ENCODE measurements around the gene TRIM44. TPM values are rescaled to one million over a fixed set of nuclear protein-coding genes. Genes with fewer than 3 reads are reported as not detected.

TRIM44 gene
- total and polyA plus RNA-seq, 5 donors from 2014 or later = 9.4 to 32.8 (median 22.2) TPM

DNA sequence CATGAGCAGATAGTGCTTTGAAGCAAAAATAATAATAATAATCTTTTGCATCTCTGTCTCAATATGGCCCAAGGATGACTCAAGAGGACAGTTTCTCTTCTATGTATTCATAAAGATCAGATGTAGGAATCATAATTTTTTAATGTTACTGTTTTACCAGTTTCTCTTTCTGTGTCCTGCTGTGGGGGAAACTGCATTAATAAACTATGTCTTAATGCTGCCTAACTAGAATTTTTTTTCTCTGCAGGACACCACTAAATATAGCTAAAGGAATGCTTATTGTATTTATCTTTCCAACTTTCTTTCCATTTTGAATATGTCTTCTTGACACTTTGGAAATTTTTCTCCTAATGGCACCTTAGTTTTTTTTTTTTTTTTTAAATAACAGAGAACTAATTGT lies 37.8 kb upstream of the TRIM44 start:
- peaks cover 0 to 6% (median 0%) of the 10 kb centered on the region in 4 donors for H3K4me1 Mint-ChIP-seq

DNA sequence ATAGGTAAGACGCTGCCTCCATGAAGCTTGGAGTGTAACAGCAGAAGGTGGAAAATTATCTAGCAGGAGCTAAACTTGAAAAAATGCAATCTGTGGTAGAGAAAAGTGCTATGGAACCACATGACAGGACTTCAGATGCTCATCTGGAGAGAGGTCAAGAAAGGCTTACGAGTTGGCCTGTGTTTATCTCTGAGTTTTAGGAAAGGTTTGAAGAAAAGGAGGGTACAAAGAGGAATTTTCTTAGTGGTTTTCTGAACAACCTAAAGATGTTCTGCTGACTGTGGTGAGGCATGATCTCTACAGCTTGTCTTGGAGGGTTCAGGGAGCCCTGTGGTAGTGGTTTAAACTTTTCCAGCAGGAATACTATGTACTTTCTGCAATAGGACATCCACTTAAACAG lies 36.1 kb upstream of the TRIM44 start:
- no peaks in the 10 kb centered on the region for H3K4me1 Mint-ChIP-seq
- H3K4me3 Mint-ChIP-seq = no peak overlapping the region
- peaks cover 45% of the 10 kb centered on the region for H3K27me3 Mint-ChIP-seq
- H3K27ac Mint-ChIP-seq = no peak overlapping the region
- no peaks in the 10 kb centered on the region for H3K36me3 ChIP-seq (ENCODE audit: control insufficient read depth, insufficient read depth, low read length)
- no peak overlapping the region for H3K4me3 ChIP-seq (ENCODE audit: low read depth, low read length)
- H3K27me3 ChIP-seq (ENCODE audit: control insufficient read depth, insufficient read depth, low read length) = peaks cover 41% of the 10 kb centered on the region
- no peak for DNase-seq
- H3K27ac ChIP-seq (ENCODE audit: insufficient read depth, low read length, poor library complexity, severe bottlenecking) = no peak overlapping the region
- no peaks in the 10 kb centered on the region for H3K9me3 ChIP-seq (ENCODE audit: control insufficient read depth in 2 of 2, low read length in 2 of 2)
- no peak for ATAC-seq (ENCODE audit: low read depth in 2 of 2)
- H3K9me3 Mint-ChIP-seq = no peaks in the 10 kb centered on the region
- H3K36me3 Mint-ChIP-seq = no peaks in the 10 kb centered on the region
- no peaks in the 10 kb centered on the region for H3K4me1 ChIP-seq (ENCODE audit: control insufficient read depth, insufficient read depth, low read length, poor library complexity, severe bottlenecking)

More for the DNA sequence above, 37.8 kb upstream of the TRIM44 start:
- Mint-ChIP-seq H3K27ac (no peak overlapping the region), H3K36me3 (no peaks in the 10 kb centered on the region), H3K27me3 (peaks cover 54% of the 10 kb centered on the region), H3K4me3 (no peak overlapping the region), H3K9me3 (no peaks in the 10 kb centered on the region)
- Histone ChIP-seq H3K27me3 (ENCODE audit: control insufficient read depth, insufficient read depth, low read length) (peaks cover 41% of the 10 kb centered on the region), H3K4me1 (ENCODE audit: control insufficient read depth, insufficient read depth, low read length, poor library complexity, severe bottlenecking) (peaks cover 4% of the 10 kb centered on the region), H3K4me3 (ENCODE audit: low read depth, low read length) (no peak overlapping the region), H3K27ac (ENCODE audit: insufficient read depth, low read length, poor library complexity, severe bottlenecking) (no peak overlapping the region), H3K36me3 (ENCODE audit: control insufficient read depth, insufficient read depth, low read length) (no peaks in the 10 kb centered on the region), H3K9me3 (ENCODE audit: control insufficient read depth in 2 of 2, low read length in 2 of 2) (no peaks in the 10 kb centered on the region)
- DNase-seq (no peak), ATAC-seq (ENCODE audit: low read depth in 2 of 2) (no peak)

DNA sequence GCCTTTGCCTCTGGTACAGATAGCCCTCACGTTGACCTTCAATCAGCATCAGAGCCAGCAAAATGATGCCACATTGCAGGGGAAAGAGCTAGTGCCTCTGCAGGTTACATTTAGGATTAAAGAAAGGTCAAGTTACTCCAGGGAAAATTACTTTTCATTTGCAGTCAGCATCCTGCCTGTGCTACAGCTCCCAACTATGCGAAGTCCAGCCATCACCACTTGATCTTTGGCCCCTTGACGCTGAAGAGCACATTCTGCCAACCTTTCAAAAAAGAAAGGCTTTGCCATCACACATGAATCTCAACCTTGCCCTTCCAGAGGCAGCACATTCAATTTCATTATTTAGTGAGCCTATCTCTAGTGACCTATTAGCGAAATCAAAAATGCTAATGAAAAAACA lies 33.1 kb upstream of the TRIM44 start:
- Histone ChIP-seq H3K27ac (ENCODE audit: insufficient read depth, low read length, poor library complexity, severe bottlenecking) (no peak overlapping the region), H3K4me1 (ENCODE audit: control insufficient read depth, insufficient read depth, low read length, poor library complexity, severe bottlenecking) (no peaks in the 10 kb centered on the region), H3K4me3 (ENCODE audit: low read depth, low read length) (no peak overlapping the region), H3K27me3 (ENCODE audit: control insufficient read depth, insufficient read depth, low read length) (peaks cover 30% of the 10 kb centered on the region), H3K9me3 (ENCODE audit: control insufficient read depth in 2 of 2, low read length in 2 of 2) (no peaks in the 10 kb centered on the region), H3K36me3 (ENCODE audit: control insufficient read depth, insufficient read depth, low read length) (no peaks in the 10 kb centered on the region)
- H3K27ac Mint-ChIP-seq = no peak overlapping the region
- no peak for DNase-seq
- no peaks in the 10 kb centered on the region for H3K9me3 Mint-ChIP-seq
- no peaks in the 10 kb centered on the region for H3K36me3 Mint-ChIP-seq
- ATAC-seq (ENCODE audit: low read depth in 2 of 2) = no peak
- H3K4me3 Mint-ChIP-seq = no peak overlapping the region
- H3K4me1 Mint-ChIP-seq = no peaks in the 10 kb centered on the region
- H3K27me3 Mint-ChIP-seq = peaks cover 42% of the 10 kb centered on the region

DNA sequence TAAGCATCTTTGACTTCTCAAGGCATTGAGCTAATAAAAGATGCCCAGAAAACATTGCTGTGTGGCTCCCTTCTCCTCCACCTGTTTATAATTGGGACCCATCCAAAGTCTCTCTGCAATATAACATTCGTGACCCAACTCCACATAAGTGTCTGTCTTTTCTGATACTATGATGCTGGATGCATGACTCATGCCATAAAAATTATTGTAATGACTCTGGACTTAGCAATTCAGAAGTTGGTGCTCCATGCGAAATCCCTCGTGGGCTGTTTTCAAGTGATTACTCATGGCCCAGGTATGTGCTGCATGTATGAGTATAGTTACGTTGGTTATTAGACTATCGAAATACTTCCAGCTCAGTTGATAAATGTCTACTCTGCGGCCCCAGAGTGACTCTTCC lies 32.7 kb upstream of the TRIM44 start:
- H3K9me3 Mint-ChIP-seq = no peaks in the 10 kb centered on the region
- no peak overlapping the region for H3K27ac ChIP-seq (ENCODE audit: insufficient read depth, low read length, poor library complexity, severe bottlenecking)
- no peak overlapping the region for H3K4me3 ChIP-seq (ENCODE audit: low read depth, low read length)
- H3K4me3 Mint-ChIP-seq = no peak overlapping the region
- no peaks in the 10 kb centered on the region for H3K4me1 ChIP-seq (ENCODE audit: control insufficient read depth, insufficient read depth, low read length, poor library complexity, severe bottlenecking)
- peaks cover 39% of the 10 kb centered on the region for H3K27me3 Mint-ChIP-seq
- H3K36me3 ChIP-seq (ENCODE audit: control insufficient read depth, insufficient read depth, low read length) = no peaks in the 10 kb centered on the region
- no peaks in the 10 kb centered on the region for H3K4me1 Mint-ChIP-seq
- ATAC-seq (ENCODE audit: low read depth in 2 of 2) = no peak
- H3K9me3 ChIP-seq (ENCODE audit: control insufficient read depth in 2 of 2, low read length in 2 of 2) = no peaks in the 10 kb centered on the region
- DNase-seq = no peak
- H3K27me3 ChIP-seq (ENCODE audit: control insufficient read depth, insufficient read depth, low read length) = peaks cover 30% of the 10 kb centered on the region
- H3K36me3 Mint-ChIP-seq = no peaks in the 10 kb centered on the region
- H3K27ac Mint-ChIP-seq = no peak overlapping the region

DNA sequence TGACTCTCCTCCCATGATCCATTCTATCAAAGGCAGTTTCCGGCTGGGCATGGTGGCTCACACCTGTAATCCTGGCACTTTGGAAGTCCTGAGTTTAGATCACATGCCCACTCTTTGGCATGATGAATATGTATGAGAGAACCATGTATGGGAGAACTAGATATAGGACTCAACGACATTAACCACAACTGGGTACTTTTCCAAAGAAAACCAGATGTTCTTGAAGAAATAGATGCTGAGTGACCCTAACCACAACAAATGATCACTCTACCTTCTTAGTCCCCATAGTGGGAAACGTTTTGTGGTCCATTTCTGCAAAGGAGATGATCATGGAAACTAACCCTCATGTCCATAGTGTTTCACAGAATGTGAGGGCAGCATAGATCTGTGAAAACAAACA lies 30.7 kb upstream of the TRIM44 start:
- DNase-seq (no peak), ATAC-seq (ENCODE audit: low read depth in 2 of 2) (no peak)
- H3K4me1 ChIP-seq (ENCODE audit: control insufficient read depth, insufficient read depth, low read length, poor library complexity, severe bottlenecking) = no peaks in the 10 kb centered on the region
- no peak overlapping the region for H3K4me3 ChIP-seq (ENCODE audit: low read depth, low read length)
- H3K27ac ChIP-seq (ENCODE audit: insufficient read depth, low read length, poor library complexity, severe bottlenecking) = no peak overlapping the region
- no peaks in the 10 kb centered on the region for H3K9me3 ChIP-seq (ENCODE audit: control insufficient read depth in 2 of 2, low read length in 2 of 2)
- Mint-ChIP-seq H3K27ac (no peak overlapping the region), H3K36me3 (no peaks in the 10 kb centered on the region), H3K4me1 (no peaks in the 10 kb centered on the region), H3K4me3 (no peak overlapping the region), H3K9me3 (peaks cover 0 to 1% (median 0%) of the 10 kb centered on the region in 7 donors), H3K27me3 (peaks cover 38% of the 10 kb centered on the region)
- no peaks in the 10 kb centered on the region for H3K36me3 ChIP-seq (ENCODE audit: control insufficient read depth, insufficient read depth, low read length)
- H3K27me3 ChIP-seq (ENCODE audit: control insufficient read depth, insufficient read depth, low read length) = peaks cover 34% of the 10 kb centered on the region

DNA sequence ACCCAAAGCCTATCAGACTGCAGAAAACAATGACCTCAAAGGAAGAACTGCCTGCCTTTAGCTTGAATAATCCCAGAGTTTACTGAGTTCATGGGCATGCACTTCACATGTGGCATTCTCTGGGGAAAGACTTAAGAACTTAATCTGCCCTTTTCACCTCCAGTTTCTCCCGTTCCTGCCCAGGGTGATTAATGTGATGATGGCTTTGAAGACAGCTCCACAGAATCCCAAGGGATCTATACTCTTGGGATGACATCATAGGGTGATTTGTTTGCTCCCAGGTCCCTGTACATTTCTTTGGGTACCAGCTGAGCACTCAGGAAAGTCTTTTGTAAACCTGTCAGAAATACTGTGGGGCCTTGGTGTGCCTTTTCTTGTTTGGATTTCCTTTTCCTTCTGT lies 30.3 kb upstream of the TRIM44 start:
- Mint-ChIP-seq H3K4me3 (no peak overlapping the region), H3K9me3 (peaks cover 0 to 1% (median 0%) of the 10 kb centered on the region in 7 donors), H3K27ac (no peak overlapping the region), H3K36me3 (no peaks in the 10 kb centered on the region), H3K27me3 (peaks cover 41% of the 10 kb centered on the region), H3K4me1 (no peaks in the 10 kb centered on the region)
- no peak overlapping the region for H3K27ac ChIP-seq (ENCODE audit: insufficient read depth, low read length, poor library complexity, severe bottlenecking)
- ATAC-seq (ENCODE audit: low read depth in 2 of 2) (no peak), DNase-seq (no peak)
- no peaks in the 10 kb centered on the region for H3K9me3 ChIP-seq (ENCODE audit: control insufficient read depth in 2 of 2, low read length in 2 of 2)
- H3K36me3 ChIP-seq (ENCODE audit: control insufficient read depth, insufficient read depth, low read length) = no peaks in the 10 kb centered on the region
- peaks cover 34% of the 10 kb centered on the region for H3K27me3 ChIP-seq (ENCODE audit: control insufficient read depth, insufficient read depth, low read length)
- no peak overlapping the region for H3K4me3 ChIP-seq (ENCODE audit: low read depth, low read length)
- H3K4me1 ChIP-seq (ENCODE audit: control insufficient read depth, insufficient read depth, low read length, poor library complexity, severe bottlenecking) = no peaks in the 10 kb centered on the region

DNA sequence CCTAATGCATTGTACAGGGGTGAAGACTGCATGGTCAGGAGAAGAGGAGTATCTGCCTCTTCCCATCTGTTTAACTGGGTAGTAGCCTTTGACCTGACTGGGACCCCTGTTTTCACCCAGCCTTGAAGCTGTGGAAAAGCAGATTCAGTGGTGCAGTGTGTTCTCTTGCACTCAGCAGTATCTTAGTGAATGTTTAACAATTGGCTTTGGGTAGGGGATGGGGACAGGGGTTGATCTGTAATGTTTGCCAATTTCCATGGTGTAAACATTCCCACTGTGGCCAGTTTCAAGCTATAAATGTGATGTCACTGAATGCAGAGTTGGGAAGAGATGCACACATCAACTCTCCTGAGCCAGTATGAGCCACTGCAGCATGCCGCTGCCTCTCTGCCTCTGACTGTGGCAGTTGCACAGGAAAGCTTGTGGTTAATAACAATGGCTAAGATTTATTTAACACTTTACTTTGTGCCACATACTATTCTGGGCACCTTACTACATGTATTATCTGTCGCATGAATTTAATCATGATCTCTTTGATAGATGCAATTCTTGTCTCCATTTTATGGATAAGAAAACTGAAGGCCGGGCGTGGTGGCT lies 28.6 kb upstream of the TRIM44 start:
- Histone ChIP-seq H3K9me3 (ENCODE audit: control insufficient read depth in 2 of 2, low read length in 2 of 2) (no peaks in the 10 kb centered on the region), H3K27ac (ENCODE audit: insufficient read depth, low read length, poor library complexity, severe bottlenecking) (no peak overlapping the region), H3K4me3 (ENCODE audit: low read depth, low read length) (no peak overlapping the region), H3K27me3 (ENCODE audit: control insufficient read depth, insufficient read depth, low read length) (peaks cover 36% of the 10 kb centered on the region), H3K4me1 (ENCODE audit: control insufficient read depth, insufficient read depth, low read length, poor library complexity, severe bottlenecking) (no peaks in the 10 kb centered on the region), H3K36me3 (ENCODE audit: control insufficient read depth, insufficient read depth, low read length) (no peaks in the 10 kb centered on the region)
- Mint-ChIP-seq H3K36me3 (no peaks in the 10 kb centered on the region), H3K9me3 (peaks cover 0 to 4% (median 0%) of the 10 kb centered on the region in 7 donors), H3K27me3 (peaks cover 42% of the 10 kb centered on the region), H3K4me3 (no peak overlapping the region), H3K27ac (no peak overlapping the region), H3K4me1 (no peaks in the 10 kb centered on the region)
- ATAC-seq (ENCODE audit: low read depth in 2 of 2) (no peak), DNase-seq (no peak)

DNA sequence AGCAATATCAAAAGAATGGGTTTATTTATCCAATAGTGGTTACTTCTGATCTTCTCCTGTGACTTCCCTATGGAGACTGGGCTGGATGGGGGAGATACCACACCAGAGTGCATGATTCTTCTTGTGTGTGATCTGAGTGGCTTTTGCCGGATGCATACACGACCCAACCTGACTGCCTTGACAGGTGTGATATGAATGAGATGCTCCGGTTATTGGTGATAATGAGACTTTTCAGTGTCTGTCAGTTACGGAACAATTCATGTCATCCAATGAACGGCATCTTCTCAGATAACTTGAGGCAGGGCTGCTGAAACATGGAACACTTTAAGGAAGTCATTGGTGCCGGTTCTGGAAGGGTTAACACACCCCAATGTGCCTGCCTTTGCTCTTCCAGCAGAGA lies 26.6 kb upstream of the TRIM44 start:
- H3K9me3 ChIP-seq (ENCODE audit: control insufficient read depth in 2 of 2, low read length in 2 of 2) = no peaks in the 10 kb centered on the region
- no peaks in the 10 kb centered on the region for H3K36me3 ChIP-seq (ENCODE audit: control insufficient read depth, insufficient read depth, low read length)
- no peaks in the 10 kb centered on the region for H3K4me1 ChIP-seq (ENCODE audit: control insufficient read depth, insufficient read depth, low read length, poor library complexity, severe bottlenecking)
- Mint-ChIP-seq H3K36me3 (no peaks in the 10 kb centered on the region), H3K4me1 (no peaks in the 10 kb centered on the region), H3K4me3 (no peak overlapping the region), H3K27me3 (peaks cover 34% of the 10 kb centered on the region), H3K9me3 (peaks cover 0 to 4% (median 0%) of the 10 kb centered on the region in 7 donors), H3K27ac (no peak overlapping the region)
- no peak overlapping the region for H3K27ac ChIP-seq (ENCODE audit: insufficient read depth, low read length, poor library complexity, severe bottlenecking)
- peaks cover 21% of the 10 kb centered on the region for H3K27me3 ChIP-seq (ENCODE audit: control insufficient read depth, insufficient read depth, low read length)
- no peak overlapping the region for H3K4me3 ChIP-seq (ENCODE audit: low read depth, low read length)
- ATAC-seq (ENCODE audit: low read depth in 2 of 2) (no peak), DNase-seq (no peak)
